MCF 10A (cell line): ENCODE data around the gene UBP1. TPM values are rescaled to one million over a fixed set of nuclear protein-coding genes. Genes with fewer than 3 reads are reported as not detected.

Experiments
- BruUV-seq: library from RNA; stranded (reverse); fragments of 400-500 nt; replicated peaks from 2 replicates; lab custom pipeline; 2021; lab: Mats Ljungman, UMichigan
- CTCF ChIA-PET: fragments of 300-600 bp; sonication (Branson Sonifier 250); formaldehyde crosslinking; extraction: SDS; loops from one replicate; lab custom pipeline; 2021; ENCODE audit warnings: antibody characterized with exemption, inconsistent platforms; lab: Yijun Ruan, JAX
- POLR2A ChIA-PET: fragments of 300-600, 350-650 bp; sonication (Branson Sonifier 250); formaldehyde crosslinking; extraction: SDS; loops from one replicate; lab custom pipeline; 2020; ENCODE audit warnings: antibody characterized with exemption, inconsistent platforms; lab: Yijun Ruan, JAX
- DNase-seq: peaks from one replicate; pipeline ENCODE4 v3.0.0-alpha.2; 2018; ENCODE audit not compliant: unreplicated experiment
- H3K27ac Mint-ChIP-seq: one replicate; pipeline ENCODE4 v1.8.0; 2022; ENCODE audit warnings: mild to moderate bottlenecking, low read depth, mixed read lengths; ENCODE audit not compliant: unreplicated experiment
- H3K27me3 Mint-ChIP-seq: one replicate; pipeline ENCODE4 v1.8.0; 2022; ENCODE audit warnings: mixed read lengths; ENCODE audit not compliant: insufficient read depth, unreplicated experiment
- H3K36me3 Mint-ChIP-seq: one replicate; pipeline ENCODE4 v1.8.0; 2022; ENCODE audit warnings: mild to moderate bottlenecking, moderate library complexity, mixed read lengths; ENCODE audit not compliant: insufficient read depth, unreplicated experiment
- H3K4me1 Mint-ChIP-seq: one replicate; pipeline ENCODE4 v1.8.0; 2022; ENCODE audit warnings: mixed read lengths; ENCODE audit not compliant: insufficient read depth, unreplicated experiment
- H3K4me3 Mint-ChIP-seq: one replicate; pipeline ENCODE4 v1.8.0; 2022; ENCODE audit warnings: mild to moderate bottlenecking, moderate library complexity, mixed read lengths; ENCODE audit not compliant: unreplicated experiment
- H3K9me3 Mint-ChIP-seq: one replicate; pipeline ENCODE4 v1.8.0; 2022; ENCODE audit warnings: mixed read lengths; ENCODE audit not compliant: unreplicated experiment
- CTCF ChIP-seq: fragments of 200-600 bp; IDR thresholded peaks from one replicate; pipeline ENCODE4 v1.8.0; 2022; ENCODE audit warnings: antibody characterized with exemption, mild to moderate bottlenecking; ENCODE audit not compliant: unreplicated experiment
- intact Hi-C: fragments of 100-400 bp; cut with micrococcal nuclease; formaldehyde crosslinking; loops from 2 replicates; pipeline ENCODE4 v1.14.1; 2022
- total RNA-seq: library from RNA; stranded (reverse); gene quantifications from 2 replicates; pipeline ENCODE4 v1.2.3, GENCODE V29; 2022

The UBP1 gene
- total RNA-seq, 1 experiment from 2014 or later = 72.6 TPM

GRCh38 chr3:33482111-33482521 is 41.9 kb upstream of the UBP1 start:
- no peaks in the 10 kb centered on the region for H3K27me3 Mint-ChIP-seq
- ChIA-PET POLR2A (interaction anchor here (1.6 to 1.8 kb wide), 2 partner anchors 41 to 45 kb away, joined by 4 to 7 read pairs; no protein-coding TSS in a partner anchor), CTCF (interaction anchor here (1.4 kb wide), 1 partner anchor 108 kb away, joined by 3 read pairs; no protein-coding TSS in a partner anchor)
- no TSS peak for BruUV-seq
- intact Hi-C loops = no loop called here
- peaks cover 7% of the 10 kb centered on the region for H3K9me3 Mint-ChIP-seq
- no peak for DNase-seq
- no peaks in the 10 kb centered on the region for H3K36me3 Mint-ChIP-seq
- H3K4me1 Mint-ChIP-seq = peaks cover 10% of the 10 kb centered on the region
- no peak overlapping the region for H3K4me3 Mint-ChIP-seq
- no peak for TF ChIP-seq CTCF
- no peak overlapping the region for H3K27ac Mint-ChIP-seq

- intact Hi-C loops = no loop called here
- POLR2A ChIA-PET = interaction anchor here (0.6 to 1.3 kb wide), 6 partner anchors 22 to 386 kb away, joined by 3 to 4 read pairs (median 4); no protein-coding TSS in a partner anchor
These were observed 34.7 kb upstream of the UBP1 start for GRCh38 chr3:33474896-33475295.

GRCh38 chr3:33473813-33474212 is 33.6 kb upstream of the UBP1 start:
- CTCF ChIA-PET = interaction anchor here (0.7 kb wide), 1 partner anchor 241 kb away, joined by 3 read pairs; no protein-coding TSS in a partner anchor
- POLR2A ChIA-PET = no interaction called here
- BruUV-seq = no TSS peak
- TF ChIP-seq CTCF = no peak
- Mint-ChIP-seq H3K4me1 (no peaks in the 10 kb centered on the region), H3K36me3 (no peaks in the 10 kb centered on the region), H3K4me3 (no peak overlapping the region), H3K27me3 (no peaks in the 10 kb centered on the region), H3K9me3 (no peaks in the 10 kb centered on the region), H3K27ac (no peak overlapping the region)
- intact Hi-C loops = no loop called here
- no peak for DNase-seq

More at GRCh38 chr3:33474896-33475295, 34.7 kb upstream of the UBP1 start:
- peak; percentile 25 for DNase-seq
- no TSS peak for BruUV-seq
- CTCF ChIA-PET = no interaction called here
- H3K9me3 Mint-ChIP-seq = no peaks in the 10 kb centered on the region
- no peaks in the 10 kb centered on the region for H3K27me3 Mint-ChIP-seq
- no peaks in the 10 kb centered on the region for H3K36me3 Mint-ChIP-seq
- no peaks in the 10 kb centered on the region for H3K4me1 Mint-ChIP-seq
- no peak overlapping the region for H3K27ac Mint-ChIP-seq
- no peak for TF ChIP-seq CTCF
- no peak overlapping the region for H3K4me3 Mint-ChIP-seq

GRCh38 chr3:33467786-33468185 is 27.6 kb upstream of the UBP1 start:
- TF ChIP-seq CTCF = no peak
- Mint-ChIP-seq H3K36me3 (no peaks in the 10 kb centered on the region), H3K9me3 (no peaks in the 10 kb centered on the region), H3K4me3 (no peak overlapping the region), H3K27ac (peak overlapping the region; percentile 63), H3K27me3 (no peaks in the 10 kb centered on the region), H3K4me1 (peaks cover 6% of the 10 kb centered on the region)
- no TSS peak for BruUV-seq
- intact Hi-C loops = no loop called here
- ChIA-PET POLR2A (interaction anchor here (2.4 kb wide), 1 partner anchor 27 kb away, joined by 15 read pairs; the partner anchor contains the start of gene UBP1), CTCF (interaction anchor here (1.2 kb wide), 1 partner anchor 14 kb away, joined by 3 read pairs; no protein-coding TSS in a partner anchor)
- DNase-seq = no peak
